Erythroblast (primary cell): ENCODE measurements around the gene CPE.

Source experiments
- GATA1 ChIP-seq: IDR thresholded peaks from 2 replicates; pipeline ENCODE4 v1.6.1; 2011; ENCODE audit warnings: low read depth, mild to moderate bottlenecking, control low read depth, low read length, moderate library complexity
- POLR2A ChIP-seq: IDR thresholded peaks from 2 replicates; pipeline ENCODE4 v1.6.1; 2011; ENCODE audit warnings: mild to moderate bottlenecking, low read length

DNA sequence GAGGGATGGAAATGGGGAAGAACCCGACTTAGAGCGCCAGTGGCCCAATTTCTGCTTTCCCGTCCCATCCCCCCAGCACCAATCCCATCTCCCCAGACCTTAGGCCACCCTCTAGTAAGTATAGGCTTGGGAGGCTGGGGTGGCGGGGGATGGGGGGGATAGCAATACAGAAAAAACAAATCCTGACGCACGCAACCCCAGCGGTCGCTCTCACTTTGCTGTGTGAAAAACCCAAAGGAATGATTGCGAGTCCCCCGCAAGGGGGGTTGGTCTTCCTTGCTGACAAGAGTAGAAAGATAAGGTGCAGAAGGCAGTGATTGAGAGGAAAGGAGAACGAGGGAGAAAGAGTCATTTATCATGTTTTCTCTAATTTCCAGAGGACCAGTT lies 863 bp downstream of the CPE start:
- no peak for TF ChIP-seq POLR2A
- no peak for TF ChIP-seq GATA1
